ENCODE data around the gene FAAP20. TPM values are rescaled to one million over a fixed set of nuclear protein-coding genes. Genes with fewer than 3 reads are reported as not detected.

FAAP20 gene
- total RNA-seq, 1 experiment from 2014 or later = 72.1 TPM

- POLR2A ChIA-PET (ENCODE audit: unreplicated experiment) = no interaction called here
- intact Hi-C loops (cut with micrococcal nuclease; ENCODE audit: unreplicated experiment) = no loop called here
- TF ChIP-seq EZH2 (IDR thresholded peaks at IDR 0.05; ENCODE audit: low read depth) (no peak), CTCF (conservative IDR thresholded peaks at IDR 0.05) (no peak)
- no peak overlapping the region for H3K4me2 ChIP-seq
- no peak overlapping the region for H2AFZ ChIP-seq
- no peaks in the 10 kb centered on the region for H3K9me2 ChIP-seq (ENCODE audit: insufficient read depth)
- DNase-seq = no peak
- no peaks in the 10 kb centered on the region for H3K27me3 ChIP-seq (ENCODE audit: insufficient read depth, low read depth)
- H3F3A ChIP-seq (ENCODE audit: insufficient read depth, low read depth) = 0 out of 2 replicates have a peak, but pooled peaks cover 6% of the 10 kb centered on the region
- no peak overlapping the region for H3K4me3 ChIP-seq
- H3K4me1 ChIP-seq (replicated peaks; ENCODE audit: insufficient read depth) = no peaks in the 10 kb centered on the region
- H4K20me1 ChIP-seq (ENCODE audit: insufficient read depth) = no peaks in the 10 kb centered on the region; the same call in 1 of the 2 replicates
- no peak overlapping the region for H3K27ac ChIP-seq
- no peaks in the 10 kb centered on the region for H3K79me2 ChIP-seq (ENCODE audit: low read depth)
- H3K9me3 ChIP-seq (ENCODE audit: insufficient read depth, low read depth) = no peaks in the 10 kb centered on the region
- no peaks in the 10 kb centered on the region for H3K36me3 ChIP-seq (ENCODE audit: low read depth)
- no TSS peak for BruUV-seq (replicated peaks)
- CTCF ChIA-PET = no interaction called here
These were observed 12.8 kb downstream of the FAAP20 start for GRCh38 chr1:2181752-2182151.

DNA sequence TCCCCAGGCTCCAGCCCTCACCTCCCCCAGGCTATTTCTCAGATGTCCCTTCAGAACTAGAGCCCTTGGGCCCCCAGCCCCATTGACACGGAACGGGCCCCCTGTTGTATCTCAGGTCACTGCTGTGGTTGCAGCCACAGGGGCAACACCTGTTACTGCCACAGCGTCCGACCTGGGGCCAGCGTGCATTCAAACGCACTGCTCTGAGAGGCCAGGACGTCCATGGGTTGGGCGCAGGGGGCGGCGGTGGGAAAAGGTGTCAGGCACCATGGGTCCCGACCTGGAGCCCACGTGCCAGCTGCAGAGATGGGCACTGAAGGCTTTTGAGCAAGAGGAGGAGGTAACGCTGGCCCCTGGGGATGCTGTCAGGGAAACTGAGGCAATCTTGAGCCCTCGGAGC lies 13.3 kb downstream of the FAAP20 start:
- no peaks in the 10 kb centered on the region for H3K27me3 ChIP-seq (ENCODE audit: insufficient read depth, low read depth)
- no TSS peak for BruUV-seq (replicated peaks)
- ChIA-PET POLR2A (ENCODE audit: unreplicated experiment) (no interaction called here), CTCF (no interaction called here)
- no peak overlapping the region for H2AFZ ChIP-seq
- H3K9me2 ChIP-seq (ENCODE audit: insufficient read depth) = no peaks in the 10 kb centered on the region
- 0 out of 2 replicates have a peak, but pooled peaks cover 6% of the 10 kb centered on the region for H3F3A ChIP-seq (ENCODE audit: insufficient read depth, low read depth)
- H3K4me3 ChIP-seq = no peak overlapping the region
- TF ChIP-seq CTCF (conservative IDR thresholded peaks at IDR 0.05) (no peak), EZH2 (IDR thresholded peaks at IDR 0.05; ENCODE audit: low read depth) (no peak)
- intact Hi-C loops (cut with micrococcal nuclease; ENCODE audit: unreplicated experiment) = no loop called here
- no peak overlapping the region for H3K27ac ChIP-seq
- no peak overlapping the region for H3K4me2 ChIP-seq
- no peaks in the 10 kb centered on the region for H3K36me3 ChIP-seq (ENCODE audit: low read depth)
- H3K9me3 ChIP-seq (ENCODE audit: insufficient read depth, low read depth) = no peaks in the 10 kb centered on the region
- H3K79me2 ChIP-seq (ENCODE audit: low read depth) = no peaks in the 10 kb centered on the region
- H3K4me1 ChIP-seq (replicated peaks; ENCODE audit: insufficient read depth) = no peaks in the 10 kb centered on the region
- no peaks in the 10 kb centered on the region; the same call in 1 of the 2 replicates for H4K20me1 ChIP-seq (ENCODE audit: insufficient read depth)
- no peak for DNase-seq

GRCh38 chr1:2180297-2181245 lies 14.0 kb downstream of the FAAP20 start:
- POLR2A ChIA-PET (ENCODE audit: unreplicated experiment) = no interaction called here
- Histone ChIP-seq H3K4me2 (no peak overlapping the region), H3K4me1 (replicated peaks; ENCODE audit: insufficient read depth) (no peaks in the 10 kb centered on the region), H3F3A (ENCODE audit: insufficient read depth, low read depth) (0 out of 2 replicates have a peak, but pooled peaks cover 6% of the 10 kb centered on the region), H3K36me3 (ENCODE audit: low read depth) (no peaks in the 10 kb centered on the region), H3K9me3 (ENCODE audit: insufficient read depth, low read depth) (no peaks in the 10 kb centered on the region), H4K20me1 (ENCODE audit: insufficient read depth) (no peaks in the 10 kb centered on the region), H3K27ac (no peak overlapping the region), H3K79me2 (ENCODE audit: low read depth) (no peaks in the 10 kb centered on the region), H2AFZ (no peak overlapping the region), H3K27me3 (ENCODE audit: insufficient read depth, low read depth) (no peaks in the 10 kb centered on the region), H3K4me3 (no peak overlapping the region), H3K9me2 (ENCODE audit: insufficient read depth) (no peaks in the 10 kb centered on the region)
- BruUV-seq (replicated peaks) = no TSS peak
- CTCF ChIA-PET = no interaction called here
- no peak for TF ChIP-seq CTCF (conservative IDR thresholded peaks at IDR 0.05)
- no peak for TF ChIP-seq EZH2 (IDR thresholded peaks at IDR 0.05; ENCODE audit: low read depth)
- intact Hi-C loops (cut with micrococcal nuclease; ENCODE audit: unreplicated experiment) = no loop called here
- no peak for DNase-seq

Data from PC-9 (cell line).